ENCODE results near the gene MICAL2. TPM values are rescaled to one million over a fixed set of nuclear protein-coding genes. Genes with fewer than 3 reads are reported as not detected.
A peak's percentile ranks its signal among the peaks of the same experiment; 100 is the strongest.

Gene MICAL2
- total and polyA plus RNA-seq, 7 donors, result 6.8 to 45.7 (median 15.0) TPM

- peak; percentile 58 to 83 for DNase-seq
- Histone ChIP-seq H3K27ac (no peak overlapping the region), H3K4me1 (peaks cover 32% of the 10 kb centered on the region), H3K4me3 (no peak overlapping the region), H3K36me3 (ENCODE audit: insufficient read depth in 1 of 2, low read depth in 1 of 2) (no peaks in the 10 kb centered on the region), H3K27me3 (ENCODE audit: insufficient read depth in 3 of 3, low read length in 2 of 3) (no peaks in the 10 kb centered on the region), H3K9me3 (no peaks in the 10 kb centered on the region)
- intact Hi-C loops (cut with DNase I), result no loop called here
- TF ChIP-seq CTCF (IDR thresholded peaks at IDR 0.05), result no peak
- WGBS, 3 donors, result 19 to 36% (median 19%) methylated on average over 11 of the region's 11 CpGs
- ATAC-seq, result peak; percentile 58 to 84 (median 71)
Observed at GRCh38 chr11:12220305-12220704, 109.9 kb downstream of the MICAL2 start.

GRCh38 chr11:12221051-12221535 is 110.7 kb downstream of the MICAL2 start:
- no peaks in the 10 kb centered on the region for H3K9me3 ChIP-seq
- peaks cover 0 to 6% of the 10 kb centered on the region in 2 donors for H3K36me3 ChIP-seq (ENCODE audit: insufficient read depth in 1 of 2, low read depth in 1 of 2)
- H3K27ac ChIP-seq, result no peak overlapping the region
- no peak overlapping the region for H3K4me3 ChIP-seq
- H3K27me3 ChIP-seq (ENCODE audit: insufficient read depth in 3 of 3, low read length in 2 of 3), result no peaks in the 10 kb centered on the region
- intact Hi-C loops (cut with DNase I), result no loop called here
- DNase-seq, result no peak
- no peak for TF ChIP-seq CTCF (IDR thresholded peaks at IDR 0.05)
- peaks cover 31% of the 10 kb centered on the region for H3K4me1 ChIP-seq
- no peak for ATAC-seq
- WGBS, 3 donors, result 76 to 90% (median 81%) methylated on average over 6 of the region's 6 CpGs

- peak; percentile 59 to 84 (median 75) for ATAC-seq
- TF ChIP-seq CTCF (IDR thresholded peaks at IDR 0.05), result no peak
- H3K27ac ChIP-seq, result no peak overlapping the region
- H3K36me3 ChIP-seq (ENCODE audit: insufficient read depth in 1 of 2, low read depth in 1 of 2), result peaks cover 0 to 17% of the 10 kb centered on the region in 2 donors
- H3K4me1 ChIP-seq, result peaks cover 22% of the 10 kb centered on the region
- H3K9me3 ChIP-seq, result no peaks in the 10 kb centered on the region
- H3K4me3 ChIP-seq, result no peak overlapping the region
- DNase-seq, result peak; percentile 36 to 69
- H3K27me3 ChIP-seq (ENCODE audit: insufficient read depth in 3 of 3, low read length in 2 of 3), result no peaks in the 10 kb centered on the region
- WGBS, 3 donors, result 38 to 45% (median 39%) methylated on average over 17 of the region's 17 CpGs
- intact Hi-C loops (cut with DNase I), result no loop called here
Observed at GRCh38 chr11:12222055-12222792, 111.8 kb downstream of the MICAL2 start.

GRCh38 chr11:12223771-12224536 is 113.6 kb downstream of the MICAL2 start:
- intact Hi-C loops (cut with DNase I), result no loop called here
- TF ChIP-seq CTCF (IDR thresholded peaks at IDR 0.05), result no peak
- H3K27ac ChIP-seq, result no peak overlapping the region
- peaks cover 0 to 24% of the 10 kb centered on the region in 2 donors for H3K36me3 ChIP-seq (ENCODE audit: insufficient read depth in 1 of 2, low read depth in 1 of 2)
- H3K27me3 ChIP-seq (ENCODE audit: insufficient read depth in 3 of 3, low read length in 2 of 3), result no peaks in the 10 kb centered on the region
- 78 to 83% (median 79%) methylated on average over 7 of the region's 7 CpGs for WGBS, 3 donors
- H3K4me1 ChIP-seq, result peaks cover 22% of the 10 kb centered on the region
- no peak for DNase-seq
- H3K9me3 ChIP-seq, result no peaks in the 10 kb centered on the region
- ATAC-seq, result peak in 1 of 4 donors; percentile 23
- no peak overlapping the region for H3K4me3 ChIP-seq

Data from psoas muscle (tissue), 8 donors.